ENCODE measurements around the gene PCNA. TPM values are rescaled to one million over a fixed set of nuclear protein-coding genes. Genes with fewer than 3 reads are reported as not detected.

The PCNA gene
- total and polyA plus RNA-seq, 10 of the 15 experiments (the other 5 are each of a cell fraction or from before 2014, with no cell fraction given) = 389 to 694 (median 540) TPM

DNA sequence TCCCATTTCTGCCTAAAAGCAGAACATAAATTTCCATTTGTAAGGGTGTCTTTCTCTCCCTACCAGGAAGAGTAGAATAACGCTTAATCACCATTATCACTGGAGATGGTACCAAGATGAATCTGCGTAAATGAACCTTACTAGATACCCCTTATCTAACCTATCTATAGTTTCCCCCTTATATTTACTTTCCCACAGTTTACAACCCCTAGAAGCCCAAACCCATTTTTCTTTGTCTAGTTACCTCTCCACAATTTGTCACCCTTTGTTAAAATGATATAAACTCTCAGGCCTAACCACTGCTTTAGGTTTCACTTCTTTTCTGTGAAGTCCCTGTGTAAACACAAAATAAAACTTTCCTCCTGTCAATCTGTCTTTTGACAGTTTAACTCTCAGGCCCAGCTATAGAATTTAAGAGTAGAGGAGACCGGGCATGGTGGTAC is 45.5 kb downstream of the PCNA start (continued):
- TF ChIP-seq, protein P1, sequence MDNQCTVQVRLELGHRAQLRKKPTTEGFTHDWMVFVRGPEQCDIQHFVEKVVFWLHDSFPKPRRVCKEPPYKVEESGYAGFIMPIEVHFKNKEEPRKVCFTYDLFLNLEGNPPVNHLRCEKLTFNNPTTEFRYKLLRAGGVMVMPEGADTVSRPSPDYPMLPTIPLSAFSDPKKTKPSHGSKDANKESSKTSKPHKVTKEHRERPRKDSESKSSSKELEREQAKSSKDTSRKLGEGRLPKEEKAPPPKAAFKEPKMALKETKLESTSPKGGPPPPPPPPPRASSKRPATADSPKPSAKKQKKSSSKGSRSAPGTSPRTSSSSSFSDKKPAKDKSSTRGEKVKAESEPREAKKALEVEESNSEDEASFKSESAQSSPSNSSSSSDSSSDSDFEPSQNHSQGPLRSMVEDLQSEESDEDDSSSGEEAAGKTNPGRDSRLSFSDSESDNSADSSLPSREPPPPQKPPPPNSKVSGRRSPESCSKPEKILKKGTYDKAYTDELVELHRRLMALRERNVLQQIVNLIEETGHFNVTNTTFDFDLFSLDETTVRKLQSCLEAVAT (IDR thresholded peaks at IDR 0.05) = peak; percentile 77; the same call in 1 of the 2 replicates
- TF ChIP-seq, protein P2, sequence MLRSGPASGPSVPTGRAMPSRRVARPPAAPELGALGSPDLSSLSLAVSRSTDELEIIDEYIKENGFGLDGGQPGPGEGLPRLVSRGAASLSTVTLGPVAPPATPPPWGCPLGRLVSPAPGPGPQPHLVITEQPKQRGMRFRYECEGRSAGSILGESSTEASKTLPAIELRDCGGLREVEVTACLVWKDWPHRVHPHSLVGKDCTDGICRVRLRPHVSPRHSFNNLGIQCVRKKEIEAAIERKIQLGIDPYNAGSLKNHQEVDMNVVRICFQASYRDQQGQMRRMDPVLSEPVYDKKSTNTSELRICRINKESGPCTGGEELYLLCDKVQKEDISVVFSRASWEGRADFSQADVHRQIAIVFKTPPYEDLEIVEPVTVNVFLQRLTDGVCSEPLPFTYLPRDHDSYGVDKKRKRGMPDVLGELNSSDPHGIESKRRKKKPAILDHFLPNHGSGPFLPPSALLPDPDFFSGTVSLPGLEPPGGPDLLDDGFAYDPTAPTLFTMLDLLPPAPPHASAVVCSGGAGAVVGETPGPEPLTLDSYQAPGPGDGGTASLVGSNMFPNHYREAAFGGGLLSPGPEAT (IDR thresholded peaks at IDR 0.05; ENCODE audit: low read depth) = peak; percentile 97
- no peak for TF ChIP-seq TCF12 (IDR thresholded peaks at IDR 0.05; ENCODE audit: low read depth, low read length)
- TF ChIP-seq ASH2L (IDR thresholded peaks at IDR 0.05; ENCODE audit: borderline replicate concordance, low read depth) = no peak
- no peak for TF ChIP-seq TCF3 (IDR thresholded peaks at IDR 0.05; ENCODE audit: borderline replicate concordance, insufficient read depth, low read depth, low read length)
- 0 out of 2 replicates have a peak, but pooled peaks have one; percentile 8 for TF ChIP-seq HDGF (IDR thresholded peaks at IDR 0.05)
- no peak for TF ChIP-seq SUZ12 (IDR thresholded peaks at IDR 0.05; ENCODE audit: unreplicated experiment)
- TF ChIP-seq CBX5 (IDR thresholded peaks at IDR 0.05; ENCODE audit: low read depth) = no peak
- peak; percentile 79 for TF ChIP-seq BMI1 (IDR thresholded peaks at IDR 0.05; ENCODE audit: borderline replicate concordance)
- 0 out of 2 replicates have a peak, but pooled peaks have one; percentile 61 for TF ChIP-seq IRF4 (IDR thresholded peaks at IDR 0.05; ENCODE audit: low read depth, low read length)
- TF ChIP-seq JUND (IDR thresholded peaks at IDR 0.05; ENCODE audit: low read depth, low read length) = no peak
- TF ChIP-seq KDM1A (IDR thresholded peaks at IDR 0.05; ENCODE audit: borderline replicate concordance) = no peak
- peak; percentile 78 for TF ChIP-seq RELA (IDR thresholded peaks at IDR 0.05; ENCODE audit: borderline replicate concordance, partially characterized antibody)
- peak; percentile 58; the same call in 1 of the 2 replicates for TF ChIP-seq CBFB (IDR thresholded peaks at IDR 0.05; ENCODE audit: low read depth)
- TF ChIP-seq, protein P3, sequence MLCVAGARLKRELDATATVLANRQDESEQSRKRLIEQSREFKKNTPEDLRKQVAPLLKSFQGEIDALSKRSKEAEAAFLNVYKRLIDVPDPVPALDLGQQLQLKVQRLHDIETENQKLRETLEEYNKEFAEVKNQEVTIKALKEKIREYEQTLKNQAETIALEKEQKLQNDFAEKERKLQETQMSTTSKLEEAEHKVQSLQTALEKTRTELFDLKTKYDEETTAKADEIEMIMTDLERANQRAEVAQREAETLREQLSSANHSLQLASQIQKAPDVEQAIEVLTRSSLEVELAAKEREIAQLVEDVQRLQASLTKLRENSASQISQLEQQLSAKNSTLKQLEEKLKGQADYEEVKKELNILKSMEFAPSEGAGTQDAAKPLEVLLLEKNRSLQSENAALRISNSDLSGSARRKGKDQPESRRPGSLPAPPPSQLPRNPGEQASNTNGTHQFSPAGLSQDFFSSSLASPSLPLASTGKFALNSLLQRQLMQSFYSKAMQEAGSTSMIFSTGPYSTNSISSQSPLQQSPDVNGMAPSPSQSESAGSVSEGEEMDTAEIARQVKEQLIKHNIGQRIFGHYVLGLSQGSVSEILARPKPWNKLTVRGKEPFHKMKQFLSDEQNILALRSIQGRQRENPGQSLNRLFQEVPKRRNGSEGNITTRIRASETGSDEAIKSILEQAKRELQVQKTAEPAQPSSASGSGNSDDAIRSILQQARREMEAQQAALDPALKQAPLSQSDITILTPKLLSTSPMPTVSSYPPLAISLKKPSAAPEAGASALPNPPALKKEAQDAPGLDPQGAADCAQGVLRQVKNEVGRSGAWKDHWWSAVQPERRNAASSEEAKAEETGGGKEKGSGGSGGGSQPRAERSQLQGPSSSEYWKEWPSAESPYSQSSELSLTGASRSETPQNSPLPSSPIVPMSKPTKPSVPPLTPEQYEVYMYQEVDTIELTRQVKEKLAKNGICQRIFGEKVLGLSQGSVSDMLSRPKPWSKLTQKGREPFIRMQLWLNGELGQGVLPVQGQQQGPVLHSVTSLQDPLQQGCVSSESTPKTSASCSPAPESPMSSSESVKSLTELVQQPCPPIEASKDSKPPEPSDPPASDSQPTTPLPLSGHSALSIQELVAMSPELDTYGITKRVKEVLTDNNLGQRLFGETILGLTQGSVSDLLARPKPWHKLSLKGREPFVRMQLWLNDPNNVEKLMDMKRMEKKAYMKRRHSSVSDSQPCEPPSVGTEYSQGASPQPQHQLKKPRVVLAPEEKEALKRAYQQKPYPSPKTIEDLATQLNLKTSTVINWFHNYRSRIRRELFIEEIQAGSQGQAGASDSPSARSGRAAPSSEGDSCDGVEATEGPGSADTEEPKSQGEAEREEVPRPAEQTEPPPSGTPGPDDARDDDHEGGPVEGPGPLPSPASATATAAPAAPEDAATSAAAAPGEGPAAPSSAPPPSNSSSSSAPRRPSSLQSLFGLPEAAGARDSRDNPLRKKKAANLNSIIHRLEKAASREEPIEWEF (IDR thresholded peaks at IDR 0.05; ENCODE audit: insufficient replicate concordance, low read depth, low read length) = no peak
- TF ChIP-seq, protein P4, sequence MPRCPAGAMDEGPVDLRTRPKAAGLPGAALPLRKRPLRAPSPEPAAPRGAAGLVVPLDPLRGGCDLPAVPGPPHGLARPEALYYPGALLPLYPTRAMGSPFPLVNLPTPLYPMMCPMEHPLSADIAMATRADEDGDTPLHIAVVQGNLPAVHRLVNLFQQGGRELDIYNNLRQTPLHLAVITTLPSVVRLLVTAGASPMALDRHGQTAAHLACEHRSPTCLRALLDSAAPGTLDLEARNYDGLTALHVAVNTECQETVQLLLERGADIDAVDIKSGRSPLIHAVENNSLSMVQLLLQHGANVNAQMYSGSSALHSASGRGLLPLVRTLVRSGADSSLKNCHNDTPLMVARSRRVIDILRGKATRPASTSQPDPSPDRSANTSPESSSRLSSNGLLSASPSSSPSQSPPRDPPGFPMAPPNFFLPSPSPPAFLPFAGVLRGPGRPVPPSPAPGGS (IDR thresholded peaks at IDR 0.05; ENCODE audit: borderline replicate concordance, insufficient read depth, low read depth, low read length, poor library complexity, severe bottlenecking) = peak; percentile 57
- peak; percentile 38 to 54; a peak in 3 of 4 replicates for TF ChIP-seq BHLHE40 (IDR thresholded peaks at IDR 0.05; ENCODE audit: borderline replicate concordance in 1 of 2, low read depth in 2 of 2, low read length in 1 of 2)
- TF ChIP-seq, protein P5, sequence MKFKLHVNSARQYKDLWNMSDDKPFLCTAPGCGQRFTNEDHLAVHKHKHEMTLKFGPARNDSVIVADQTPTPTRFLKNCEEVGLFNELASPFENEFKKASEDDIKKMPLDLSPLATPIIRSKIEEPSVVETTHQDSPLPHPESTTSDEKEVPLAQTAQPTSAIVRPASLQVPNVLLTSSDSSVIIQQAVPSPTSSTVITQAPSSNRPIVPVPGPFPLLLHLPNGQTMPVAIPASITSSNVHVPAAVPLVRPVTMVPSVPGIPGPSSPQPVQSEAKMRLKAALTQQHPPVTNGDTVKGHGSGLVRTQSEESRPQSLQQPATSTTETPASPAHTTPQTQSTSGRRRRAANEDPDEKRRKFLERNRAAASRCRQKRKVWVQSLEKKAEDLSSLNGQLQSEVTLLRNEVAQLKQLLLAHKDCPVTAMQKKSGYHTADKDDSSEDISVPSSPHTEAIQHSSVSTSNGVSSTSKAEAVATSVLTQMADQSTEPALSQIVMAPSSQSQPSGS (IDR thresholded peaks at IDR 0.05; ENCODE audit: low read length) = no peak; the same call in 1 of the 2 replicates
